Epithelial cell of proximal tubule (primary cell): ENCODE results near the gene EIF4E1B. TPM values are rescaled to one million over a fixed set of nuclear protein-coding genes. Genes with fewer than 3 reads are reported as not detected.

Experiments used
- DNase-seq: peaks from one replicate; pipeline ENCODE4 v3.0.0-alpha.2; 2011; ENCODE audit warnings: low read depth
- H3K4me3 ChIP-seq: 2 replicates; pipeline ENCODE4 v1.5.1; 2011; ENCODE audit warnings: low read depth, mild to moderate bottlenecking, low read length
- total RNA-seq: library from RNA; depleted of rRNA; stranded (reverse); fragments of >200 nt; gene quantifications from 2 replicates; pipeline ENCODE4 v1.2.3, GENCODE V29; 2015
- TF ChIP-seq, protein P1 (sequence below): conservative IDR thresholded peaks from 2 replicates; pipeline ENCODE4 v1.5.1; 2012; ENCODE audit warnings: low read depth, mild to moderate bottlenecking, low read length

The EIF4E1B gene
- total RNA-seq, 1 donor from 2014 or later = not detected

DNA sequence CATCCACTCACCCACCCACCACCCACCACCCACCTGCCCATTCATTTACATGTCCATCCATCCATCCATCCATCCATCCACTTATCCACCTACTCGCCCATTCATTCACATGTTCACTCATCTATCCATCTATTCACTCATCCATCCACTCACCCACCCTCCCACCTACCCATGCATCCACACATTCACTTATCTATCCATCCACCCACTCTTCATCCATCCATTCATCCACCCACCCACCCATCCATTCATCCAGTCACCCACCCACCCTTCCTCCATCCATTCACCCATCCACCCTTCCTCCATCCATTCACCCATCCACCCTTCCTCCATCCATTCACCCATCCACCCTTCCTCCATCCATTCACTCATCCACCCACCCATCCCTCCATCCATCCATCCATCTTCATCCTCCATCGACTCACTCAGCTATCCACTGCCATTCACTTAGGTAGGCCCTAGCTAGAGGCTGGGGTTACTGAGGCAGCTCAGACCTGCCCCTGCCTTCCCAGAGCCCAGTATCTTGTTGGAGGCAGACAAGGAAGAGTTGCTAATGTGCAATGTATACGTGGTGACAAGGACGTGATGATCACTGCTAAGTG lies 29.5 kb downstream of the EIF4E1B start:
- TF ChIP-seq, protein P1, sequence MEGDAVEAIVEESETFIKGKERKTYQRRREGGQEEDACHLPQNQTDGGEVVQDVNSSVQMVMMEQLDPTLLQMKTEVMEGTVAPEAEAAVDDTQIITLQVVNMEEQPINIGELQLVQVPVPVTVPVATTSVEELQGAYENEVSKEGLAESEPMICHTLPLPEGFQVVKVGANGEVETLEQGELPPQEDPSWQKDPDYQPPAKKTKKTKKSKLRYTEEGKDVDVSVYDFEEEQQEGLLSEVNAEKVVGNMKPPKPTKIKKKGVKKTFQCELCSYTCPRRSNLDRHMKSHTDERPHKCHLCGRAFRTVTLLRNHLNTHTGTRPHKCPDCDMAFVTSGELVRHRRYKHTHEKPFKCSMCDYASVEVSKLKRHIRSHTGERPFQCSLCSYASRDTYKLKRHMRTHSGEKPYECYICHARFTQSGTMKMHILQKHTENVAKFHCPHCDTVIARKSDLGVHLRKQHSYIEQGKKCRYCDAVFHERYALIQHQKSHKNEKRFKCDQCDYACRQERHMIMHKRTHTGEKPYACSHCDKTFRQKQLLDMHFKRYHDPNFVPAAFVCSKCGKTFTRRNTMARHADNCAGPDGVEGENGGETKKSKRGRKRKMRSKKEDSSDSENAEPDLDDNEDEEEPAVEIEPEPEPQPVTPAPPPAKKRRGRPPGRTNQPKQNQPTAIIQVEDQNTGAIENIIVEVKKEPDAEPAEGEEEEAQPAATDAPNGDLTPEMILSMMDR = no peak
- no peak for DNase-seq
- no peak overlapping the region for H3K4me3 ChIP-seq

DNA sequence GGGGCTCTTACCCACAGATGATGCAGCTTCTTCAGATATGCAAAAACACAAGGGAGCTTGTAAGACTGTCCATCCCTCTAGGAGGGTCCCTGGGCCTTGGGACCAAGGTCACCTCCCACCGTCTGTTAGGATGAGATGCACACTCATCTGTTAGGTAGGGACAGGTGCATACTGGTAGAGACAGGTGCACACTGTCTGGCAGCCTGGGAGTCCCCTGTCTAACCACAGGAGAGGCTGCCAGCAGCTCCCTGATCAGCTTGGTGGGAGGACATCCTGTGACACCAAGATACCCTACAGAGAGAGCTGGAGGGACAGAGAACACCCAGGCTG lies 30.0 kb downstream of the EIF4E1B start:
- no peak for DNase-seq
- TF ChIP-seq, protein P1 = no peak
- H3K4me3 ChIP-seq = no peak overlapping the region

DNA sequence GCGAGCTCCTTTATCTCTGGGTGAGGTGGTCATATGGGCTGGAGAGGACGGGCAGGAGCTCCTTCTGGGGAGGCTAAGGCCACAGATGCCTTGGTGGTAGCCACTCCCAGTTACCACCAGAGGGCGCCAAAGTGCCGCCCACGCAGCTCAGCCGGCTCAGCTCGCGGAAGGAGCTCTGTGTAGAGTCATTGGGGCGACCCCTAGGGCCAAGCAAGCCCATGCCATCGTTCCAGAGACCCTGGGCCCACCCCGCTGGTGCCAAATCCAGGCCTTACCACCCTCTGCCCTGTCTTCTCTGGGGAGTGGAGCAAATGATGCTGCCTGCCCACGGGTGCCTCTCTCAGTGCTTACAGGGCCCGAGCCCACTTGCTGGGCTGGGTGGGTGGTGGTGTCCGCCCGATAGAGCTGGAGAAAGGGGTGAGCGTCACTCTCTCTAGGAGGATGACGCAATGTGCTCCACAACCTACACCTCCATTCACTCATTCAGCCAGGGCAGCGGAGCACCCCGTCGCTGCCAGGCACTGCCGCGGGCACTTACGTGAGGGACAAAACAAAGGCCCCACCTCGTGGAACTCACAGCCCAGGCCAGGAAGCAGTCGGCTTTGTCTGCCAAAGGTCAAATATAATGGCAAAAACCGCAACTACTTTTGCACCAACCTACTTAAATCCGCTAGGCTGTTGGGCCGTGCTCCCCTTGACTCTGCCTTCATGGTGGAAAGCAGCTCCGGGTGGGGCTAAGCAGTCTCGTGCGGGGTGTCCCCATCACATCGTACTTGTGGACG lies 30.6 kb downstream of the EIF4E1B start:
- no peak for DNase-seq
- TF ChIP-seq, protein P1 = peak; percentile 88

DNA sequence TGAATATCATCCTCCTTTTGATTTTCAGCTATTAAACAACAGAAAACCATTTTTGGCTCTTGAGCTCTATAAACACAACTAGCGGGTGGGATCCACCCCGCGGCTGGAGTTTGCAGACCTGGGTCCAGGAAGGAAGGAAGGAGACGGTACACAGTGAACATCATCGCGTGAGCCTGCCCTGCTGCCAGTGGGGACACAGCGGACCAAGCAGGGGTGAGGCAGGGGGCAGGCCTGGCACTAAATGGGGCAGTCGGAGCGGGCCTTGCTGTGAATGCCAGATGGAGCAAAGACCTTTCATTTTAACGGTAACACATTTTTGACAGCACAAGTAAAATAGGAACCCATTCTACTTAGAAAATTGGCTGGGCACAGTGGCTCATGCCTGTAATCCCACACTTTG lies 31.2 kb downstream of the EIF4E1B start:
- no peak for DNase-seq
- H3K4me3 ChIP-seq = no peak overlapping the region
- TF ChIP-seq, protein P1 = no peak

More for the DNA sequence above, 30.6 kb downstream of the EIF4E1B start:
- H3K4me3 ChIP-seq = no peak overlapping the region

DNA sequence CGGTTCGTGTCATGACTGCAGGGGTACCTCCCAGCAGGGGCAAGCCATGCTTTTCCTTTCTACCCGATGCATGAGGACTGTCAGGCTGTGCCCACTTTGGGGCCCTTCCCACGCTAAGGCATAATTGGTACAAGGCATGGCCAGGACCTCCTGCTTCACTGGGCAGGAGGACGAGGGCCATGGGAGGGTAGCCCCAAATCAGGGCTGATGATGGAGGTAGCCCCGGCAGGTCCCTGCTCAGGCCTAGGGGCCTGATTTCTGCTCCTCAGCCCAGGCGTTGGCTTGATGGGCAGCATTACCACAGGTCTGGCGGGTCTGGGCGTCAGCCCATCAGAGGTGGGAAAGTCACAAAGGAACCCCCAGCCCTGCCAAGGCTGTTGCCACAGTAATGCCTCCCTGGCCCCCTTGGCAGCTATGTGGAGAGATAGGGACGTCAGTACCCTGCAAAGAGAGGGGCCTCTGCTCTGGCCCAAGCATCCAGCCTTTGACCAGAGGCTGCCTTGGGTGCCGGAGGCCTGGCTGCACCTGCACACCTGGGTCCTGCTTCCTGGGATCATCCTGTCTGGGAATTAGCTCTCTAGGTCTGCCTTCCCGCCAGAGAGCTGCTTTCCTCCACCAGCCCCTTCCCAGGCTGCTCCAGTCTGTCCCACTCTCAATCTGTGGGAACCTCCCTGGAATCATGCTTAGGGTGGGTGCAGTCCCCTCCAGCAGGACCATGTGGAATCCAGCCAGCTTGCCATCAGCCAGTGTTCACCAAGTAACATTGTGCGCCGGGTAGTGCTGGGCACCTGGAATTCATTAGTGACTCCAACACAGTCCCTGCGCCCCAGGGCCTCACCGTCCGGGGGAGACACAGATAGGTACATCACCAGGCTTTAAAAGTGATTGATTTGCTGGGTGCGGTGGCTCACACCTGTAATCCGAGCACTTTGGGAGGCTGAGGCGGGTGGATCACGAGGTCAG lies 32.2 kb downstream of the EIF4E1B start:
- TF ChIP-seq, protein P1 = no peak
- no peak for DNase-seq
- no peak overlapping the region for H3K4me3 ChIP-seq

DNA sequence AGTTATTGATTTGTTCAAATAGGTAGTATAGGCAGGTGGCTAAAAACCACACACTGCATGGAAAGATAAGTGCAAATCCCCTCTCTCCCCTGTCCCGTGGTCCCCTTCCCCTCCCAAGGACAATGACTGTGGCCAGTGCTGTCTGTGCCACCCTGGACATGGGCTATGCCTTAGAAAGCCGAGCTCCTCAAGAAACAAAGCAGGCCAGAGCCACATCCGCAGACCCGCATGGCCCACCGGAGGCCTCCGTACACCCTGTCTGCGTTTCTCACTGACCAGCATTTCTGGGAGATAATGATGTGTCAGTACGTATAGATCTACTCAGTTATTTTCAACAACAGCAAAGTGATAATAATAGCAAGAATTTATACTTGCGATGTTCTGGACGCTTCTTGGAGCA lies 33.1 kb downstream of the EIF4E1B start:
- no peak overlapping the region for H3K4me3 ChIP-seq
- TF ChIP-seq, protein P1 = no peak
- no peak for DNase-seq
